H4 (cell line): ENCODE data around the gene MEGF9. TPM values are rescaled to one million over a fixed set of nuclear protein-coding genes. Genes with fewer than 3 reads are reported as not detected.
A peak's percentile ranks its signal among the peaks of the same experiment; 100 is the strongest.

ENCODE experiments used
- DNase-seq: peaks from one replicate; pipeline ENCODE4 v3.0.0-alpha.2; 2015; ENCODE audit warnings: low spot score
- total RNA-seq: library from RNA; depleted of rRNA; stranded (reverse); fragments of >200 nt; shearing (Covaris generic); gene quantifications from 2 replicates; pipeline ENCODE4 v1.2.3, GENCODE V29; 2014

The MEGF9 gene
- total RNA-seq, 1 experiment from 2014 or later, result 10.1 TPM

- DNase-seq, result no peak
Observed at GRCh38 chr9:120621941-120622340, 92.3 kb downstream of the MEGF9 start.

DNA sequence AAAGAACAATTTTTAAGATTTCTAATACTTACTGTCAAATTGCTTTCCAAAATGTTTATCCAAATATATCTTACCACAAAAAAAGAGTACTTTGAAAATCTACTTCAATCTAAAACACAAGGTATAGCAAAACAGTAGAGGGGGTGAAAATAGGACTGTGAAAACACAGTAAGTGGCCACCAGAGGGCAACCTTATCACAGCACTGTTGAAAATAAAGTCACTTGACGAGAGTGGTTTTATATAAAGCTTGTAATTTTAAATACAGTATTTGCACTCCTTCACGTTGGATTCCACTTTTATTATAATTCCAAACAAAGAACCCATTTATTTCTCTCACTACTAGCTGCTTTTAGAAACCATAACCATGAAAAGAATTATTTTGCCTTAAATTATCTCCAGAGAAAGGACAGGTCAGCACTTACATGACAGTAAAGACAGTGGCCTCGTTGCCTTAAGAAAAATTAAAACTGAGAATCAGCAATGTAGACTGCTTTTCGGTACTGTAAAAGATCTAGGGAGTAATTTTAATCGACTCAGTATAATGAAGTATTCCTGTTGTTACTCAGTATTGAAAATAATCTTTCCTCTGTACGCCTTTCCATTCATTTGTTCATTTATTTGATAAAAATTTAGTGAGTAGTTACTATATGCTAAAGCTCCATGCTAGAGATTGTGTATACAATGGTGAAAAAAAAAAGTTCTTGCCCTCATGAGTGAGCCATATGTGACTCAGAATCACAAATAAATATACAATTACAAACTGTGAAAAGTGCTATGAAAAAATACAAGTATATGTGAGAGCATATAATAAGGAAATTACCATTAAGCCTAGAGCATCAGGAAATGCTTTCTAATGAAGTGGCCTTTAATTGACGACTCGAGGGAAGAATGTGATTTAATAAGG, 94.3 kb downstream of the MEGF9 start:
- peak; percentile 46 for DNase-seq

GRCh38 chr9:120616966-120617935, 97.0 kb downstream of the MEGF9 start:
- no peak for DNase-seq

GRCh38 chr9:120612218-120612617, 102.1 kb downstream of the MEGF9 start:
- no peak for DNase-seq

GRCh38 chr9:120611690-120612068, 102.6 kb downstream of the MEGF9 start:
- DNase-seq, result no peak

GRCh38 chr9:120610975-120611689, 103.1 kb downstream of the MEGF9 start:
- peak; percentile 9 for DNase-seq

- DNase-seq, result no peak
Observed at GRCh38 chr9:120609636-120610035, 104.6 kb downstream of the MEGF9 start.

- no peak for DNase-seq
Observed at GRCh38 chr9:120608421-120608820, 105.8 kb downstream of the MEGF9 start.

GRCh38 chr9:120603591-120603990, 110.7 kb downstream of the MEGF9 start:
- no peak for DNase-seq

DNA sequence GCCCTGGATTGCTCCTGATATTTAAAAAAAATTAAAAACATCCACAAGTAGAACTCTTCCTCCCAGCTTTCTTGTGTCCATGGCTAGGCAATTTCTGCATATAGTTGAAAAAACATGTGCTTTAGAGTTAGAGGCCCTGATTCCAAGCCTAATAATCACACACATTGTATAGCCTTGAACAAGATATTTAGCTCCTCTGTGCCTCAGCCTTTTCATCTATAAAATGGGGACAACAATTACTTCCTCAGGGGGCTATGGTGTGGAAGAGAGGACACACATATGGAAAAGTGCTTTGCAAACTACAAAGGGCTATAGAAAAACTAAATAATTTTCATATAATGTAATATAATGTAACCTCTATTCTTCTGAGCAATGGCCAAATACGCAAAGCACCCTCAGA, 111.3 kb downstream of the MEGF9 start:
- no peak for DNase-seq

- DNase-seq, result no peak
Observed at GRCh38 chr9:120593955-120594277, 120.4 kb downstream of the MEGF9 start.

DNA sequence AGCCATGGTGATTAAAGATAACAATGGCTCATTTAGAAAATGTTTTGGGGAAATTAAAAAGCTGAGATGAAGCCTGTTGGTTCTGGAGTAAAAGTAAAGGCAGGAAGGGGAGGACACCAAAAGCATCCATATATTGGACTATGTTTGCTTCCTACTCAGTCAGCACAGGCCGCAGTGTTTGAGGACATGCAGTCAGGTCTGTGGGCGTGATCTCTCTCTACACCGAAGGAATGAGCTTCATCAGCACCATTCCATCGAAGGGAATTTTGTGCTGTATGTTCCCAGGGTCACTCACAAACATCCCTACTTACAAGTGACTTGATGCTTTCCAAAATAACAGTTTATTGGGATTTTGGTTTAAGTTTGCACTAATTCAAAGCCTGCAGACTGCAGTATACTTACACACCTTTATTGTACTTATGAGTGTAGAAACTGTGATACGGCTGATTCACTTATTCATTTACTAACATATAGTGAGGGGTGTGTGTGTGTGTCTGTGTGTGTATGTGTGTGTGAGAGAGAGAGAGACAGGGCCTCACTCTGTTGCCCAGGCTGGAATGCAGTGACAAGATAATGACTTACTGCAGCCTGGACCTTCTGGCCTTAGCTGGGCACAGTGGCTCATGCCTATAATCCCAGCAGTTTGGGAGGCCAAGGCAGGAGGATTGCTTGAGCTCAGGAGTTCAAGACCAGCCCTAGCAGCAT, 120.9 kb downstream of the MEGF9 start:
- no peak for DNase-seq

- no peak for DNase-seq
Observed at GRCh38 chr9:120592210-120592609, 122.1 kb downstream of the MEGF9 start.

GRCh38 chr9:120587328-120587727, 126.9 kb downstream of the MEGF9 start:
- no peak for DNase-seq

DNA sequence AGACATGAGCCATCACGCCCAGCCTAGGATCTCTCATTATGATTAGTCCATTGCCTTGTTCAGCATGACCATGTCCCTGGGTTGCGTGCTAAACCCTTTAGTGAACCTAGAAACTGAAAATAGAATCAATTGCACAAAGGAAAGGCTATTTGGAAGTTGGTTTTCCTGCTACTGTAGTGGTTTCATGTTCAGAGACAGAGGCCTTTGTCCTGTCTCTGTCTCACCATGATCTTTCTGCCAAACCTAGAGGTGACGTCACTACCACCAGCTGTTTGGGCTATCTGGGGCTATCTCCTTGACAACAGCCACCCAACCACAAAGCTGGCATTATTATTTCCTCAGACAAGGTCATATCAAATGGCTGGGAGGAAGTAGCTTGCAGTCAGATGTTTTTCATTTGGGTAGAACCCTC, 130.3 kb downstream of the MEGF9 start:
- peak; percentile 95 for DNase-seq

- DNase-seq, result peak; percentile 97
Observed at GRCh38 chr9:120580051-120580896, 134.0 kb downstream of the MEGF9 start, which contains the start of gene CDK5RAP2. Gene CDK5RAP2, minus strand, starts transcription at chr9:120580167. Its CDS starts 189 bp downstream, at chr9:120579978.

- DNase-seq, result no peak
Observed at GRCh38 chr9:120579139-120580050, 134.9 kb downstream of the MEGF9 start.

DNA sequence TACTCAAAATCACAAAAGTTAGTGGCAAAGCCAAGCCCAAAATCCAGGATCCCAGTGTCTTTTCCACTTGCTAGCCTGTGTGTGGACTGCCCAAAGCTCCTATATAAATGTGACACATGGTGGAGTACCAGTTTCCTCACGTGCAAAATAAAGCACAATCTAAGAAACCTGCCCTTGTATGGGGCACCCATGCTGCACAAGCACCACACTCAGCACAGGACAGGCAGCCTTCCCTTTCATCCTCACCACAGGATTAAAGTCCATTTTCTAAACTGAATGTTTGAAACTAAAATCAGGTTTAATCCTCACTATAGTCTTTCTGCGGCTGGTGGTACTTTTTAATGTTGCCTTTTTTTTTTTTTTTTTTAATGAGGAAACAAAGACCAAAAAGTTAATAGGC, 139.8 kb downstream of the MEGF9 start:
- no peak for DNase-seq

GRCh38 chr9:120572472-120572871, 141.8 kb downstream of the MEGF9 start:
- no peak for DNase-seq
